ENCODE results near the gene POLN. TPM values are rescaled to one million over a fixed set of nuclear protein-coding genes. Genes with fewer than 3 reads are reported as not detected.
"Not testable (repeated sequence)": the region's sequence is repeated elsewhere in the genome, so short reads cannot be mapped to it uniquely, and the experiment has no call there.

POLN gene
- total RNA-seq, 1 donor from 2014 or later, result 3.4 TPM

DNA sequence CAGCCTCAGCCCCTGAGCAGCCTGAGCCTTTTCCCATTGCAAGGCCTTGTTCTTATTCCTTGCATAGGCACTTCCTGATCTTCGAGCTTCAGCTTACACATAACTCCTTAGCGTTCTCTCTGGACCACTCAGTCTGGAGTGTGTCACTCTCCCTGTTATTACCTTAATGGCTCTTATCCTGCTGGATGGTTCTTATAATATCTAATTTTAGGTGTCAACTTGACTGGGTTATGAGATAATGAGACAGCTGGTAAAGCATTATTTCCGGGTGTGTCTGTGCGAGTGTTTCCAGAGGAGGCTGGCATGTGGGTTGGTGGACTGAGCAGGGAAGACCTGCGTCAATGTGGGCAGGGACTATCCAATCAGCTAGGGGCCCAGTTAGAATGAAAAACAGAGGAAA, 75.7 kb downstream of the POLN start:
- no peak for DNase-seq (ENCODE audit: low read depth in 2 of 2)

DNA sequence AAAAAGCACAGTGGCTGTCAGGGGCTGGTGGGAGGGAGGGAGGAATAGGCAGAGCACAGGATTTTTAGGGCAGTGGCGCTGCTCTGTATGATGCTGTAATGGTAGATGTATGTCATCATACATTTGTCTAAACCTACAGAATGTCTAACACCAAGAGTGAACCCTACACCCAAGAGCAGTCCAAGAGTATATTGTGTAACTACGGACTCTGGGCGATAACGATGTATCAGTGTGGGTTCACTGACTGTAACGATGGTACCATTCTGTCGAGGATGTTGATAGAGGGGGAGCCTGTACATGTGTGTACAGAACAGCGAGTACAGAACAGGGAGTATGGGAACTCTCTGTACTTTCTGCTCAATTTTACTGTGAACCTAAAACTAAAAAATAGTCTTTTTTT, 76.5 kb downstream of the POLN start:
- DNase-seq (ENCODE audit: low read depth in 2 of 2), result no peak

DNA sequence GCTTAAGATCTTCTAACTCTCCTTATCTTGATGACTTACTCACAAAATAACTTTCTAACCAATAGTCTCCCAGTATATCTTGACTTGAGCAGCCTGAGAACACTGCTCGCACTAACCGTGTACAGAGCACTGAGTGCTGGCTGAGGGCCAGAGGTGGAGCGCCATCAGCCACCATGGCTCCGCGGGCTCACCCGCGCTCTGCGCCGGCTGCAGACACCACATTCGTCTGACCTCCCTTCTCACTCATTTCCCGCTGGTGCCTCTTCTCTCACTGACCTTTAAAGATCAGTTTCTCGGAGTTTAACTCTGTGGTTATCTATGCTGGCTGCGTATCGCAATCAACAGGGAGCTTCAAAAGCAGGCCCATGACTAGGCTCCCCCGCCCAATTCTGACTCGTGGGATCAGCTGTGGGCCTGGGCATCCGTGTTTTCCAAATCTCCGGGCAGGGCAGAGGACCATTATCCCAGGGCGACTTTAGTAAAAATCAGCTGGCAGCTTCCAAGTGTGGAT, 78.6 kb downstream of the POLN start:
- DNase-seq (ENCODE audit: low read depth in 2 of 2), result no peak

DNA sequence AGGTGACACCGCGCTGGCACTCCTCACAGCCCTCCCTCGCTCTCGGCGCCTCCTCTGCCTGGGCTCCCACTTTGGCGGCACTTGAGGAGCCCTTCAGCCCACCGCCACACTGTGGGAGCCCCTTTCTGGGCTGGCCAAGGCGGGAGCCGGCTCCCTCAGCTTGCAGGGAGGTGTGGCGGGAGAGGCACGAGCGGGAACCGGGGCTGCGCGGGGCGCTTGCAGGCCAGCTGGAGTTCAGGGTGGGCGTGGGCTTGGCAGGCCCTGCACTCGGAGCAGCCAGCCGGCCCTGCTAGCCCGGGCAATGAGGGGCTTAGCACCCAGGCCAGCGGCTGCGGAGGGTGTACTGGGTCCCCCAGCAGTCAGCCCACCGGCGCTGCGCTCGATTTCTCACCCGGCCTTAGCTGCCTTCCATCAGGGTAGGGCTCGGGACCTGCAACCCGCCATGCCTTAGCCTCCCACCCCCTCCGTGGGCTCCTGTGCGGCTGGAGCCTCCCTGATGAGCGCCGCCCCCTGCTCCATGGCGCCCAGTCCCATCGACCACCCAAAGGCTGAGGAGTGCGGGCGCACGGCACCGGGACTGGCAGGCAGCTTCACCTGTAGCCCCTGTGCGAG, 80.7 kb downstream of the POLN start:
- DNase-seq (ENCODE audit: low read depth in 2 of 2), result not testable (repeated sequence)

DNA sequence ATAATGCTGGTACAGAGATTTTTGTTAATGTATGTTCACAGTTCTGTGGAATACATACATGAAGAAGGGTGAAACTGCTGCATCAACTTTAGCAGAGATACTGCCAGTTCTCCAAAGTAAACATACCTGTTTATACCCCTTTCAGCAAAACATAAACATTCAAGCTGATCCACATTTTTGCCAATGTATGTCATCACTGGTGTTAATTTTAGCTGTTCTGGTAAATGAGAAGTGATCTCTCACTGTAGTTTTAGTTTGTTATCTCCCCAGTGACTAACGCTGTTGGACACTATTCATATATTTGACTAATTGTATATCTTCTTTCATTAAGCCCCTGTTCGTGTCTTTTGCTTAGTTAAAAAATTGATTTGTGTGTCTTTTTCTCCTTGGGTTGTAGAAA, 82.0 kb downstream of the POLN start:
- DNase-seq (ENCODE audit: low read depth in 2 of 2), result no peak

DNA sequence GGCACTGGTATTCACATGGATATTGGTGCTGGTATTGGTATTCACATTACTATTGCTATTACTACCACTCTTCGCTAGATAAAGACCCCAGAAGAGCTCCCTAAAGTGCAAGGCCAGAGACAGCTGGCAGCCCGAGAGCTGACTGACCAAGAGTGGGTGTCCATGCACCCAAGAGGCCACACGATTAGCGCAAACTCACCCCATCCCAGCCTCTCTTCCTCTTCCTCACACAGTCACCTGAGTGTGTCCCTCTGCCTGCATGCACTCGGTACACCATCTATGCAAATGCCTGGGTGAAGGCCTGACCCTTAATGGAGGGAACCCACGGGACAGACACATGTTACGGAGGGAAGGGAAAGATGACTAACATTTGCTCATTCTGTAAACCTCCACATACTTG, 86.7 kb downstream of the POLN start:
- no peak for DNase-seq (ENCODE audit: low read depth in 2 of 2)

DNA sequence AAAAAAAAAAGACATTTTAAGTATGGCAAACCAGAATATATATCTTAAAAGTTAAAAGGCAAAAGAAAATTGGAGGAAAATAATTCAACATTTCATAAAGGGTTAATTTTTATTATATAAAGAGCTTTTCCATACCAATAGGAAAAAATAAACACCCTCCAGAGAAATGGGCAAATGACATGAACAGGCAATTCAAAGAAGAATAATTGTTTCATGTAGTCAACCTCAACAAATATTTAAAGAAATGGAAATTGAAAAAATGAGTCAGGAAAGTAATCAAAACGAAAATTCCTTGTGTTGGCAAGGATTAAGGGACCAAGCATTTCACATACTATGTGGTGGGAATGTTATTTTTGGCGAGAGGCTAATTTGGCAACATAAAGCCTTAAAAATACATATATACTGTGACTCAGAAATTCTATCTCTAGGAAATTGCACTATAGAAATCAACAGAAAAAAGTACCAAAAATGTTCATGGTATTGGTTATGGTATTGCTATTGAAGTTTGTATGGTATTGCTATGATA, 87.6 kb downstream of the POLN start:
- DNase-seq (ENCODE audit: low read depth in 2 of 2), result no peak

DNA sequence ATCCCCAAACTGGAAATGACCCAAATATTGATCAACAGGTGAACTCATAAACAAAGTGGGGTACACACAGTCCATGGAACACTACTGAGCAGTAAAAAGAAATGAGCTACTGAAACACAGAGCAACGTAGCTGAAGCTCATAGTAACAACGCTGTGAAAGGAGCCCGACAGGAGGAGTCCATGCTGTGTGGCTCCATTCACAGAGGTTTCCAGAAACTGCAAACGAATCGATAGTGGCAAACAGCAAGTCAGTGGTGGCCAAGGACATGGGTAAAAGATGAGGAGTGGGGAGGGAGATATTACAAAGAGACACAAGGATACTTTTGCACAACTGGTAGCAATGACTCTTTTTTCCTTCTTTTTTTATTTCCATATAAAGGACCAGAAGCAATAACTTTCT, 90.4 kb downstream of the POLN start:
- DNase-seq (ENCODE audit: low read depth in 2 of 2), result no peak

DNA sequence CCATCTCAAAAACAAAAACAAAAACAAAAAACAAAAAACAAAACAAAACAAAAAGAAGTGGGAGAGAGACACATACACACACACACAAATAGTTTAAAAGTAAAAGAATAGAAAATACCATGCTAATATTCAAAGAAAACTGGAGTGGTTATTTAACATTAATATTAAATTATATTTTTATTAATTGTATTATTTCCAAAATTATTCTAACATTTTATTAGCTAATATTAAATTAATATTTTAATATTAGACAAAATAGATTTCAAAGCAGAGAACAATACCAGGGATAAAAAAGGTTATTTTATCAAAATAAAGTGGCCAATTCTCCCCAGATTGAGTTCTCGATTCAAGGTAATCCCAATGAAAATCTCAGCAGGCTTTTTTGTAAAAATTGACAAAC, 91.8 kb downstream of the POLN start:
- DNase-seq (ENCODE audit: low read depth in 2 of 2), result no peak

DNA sequence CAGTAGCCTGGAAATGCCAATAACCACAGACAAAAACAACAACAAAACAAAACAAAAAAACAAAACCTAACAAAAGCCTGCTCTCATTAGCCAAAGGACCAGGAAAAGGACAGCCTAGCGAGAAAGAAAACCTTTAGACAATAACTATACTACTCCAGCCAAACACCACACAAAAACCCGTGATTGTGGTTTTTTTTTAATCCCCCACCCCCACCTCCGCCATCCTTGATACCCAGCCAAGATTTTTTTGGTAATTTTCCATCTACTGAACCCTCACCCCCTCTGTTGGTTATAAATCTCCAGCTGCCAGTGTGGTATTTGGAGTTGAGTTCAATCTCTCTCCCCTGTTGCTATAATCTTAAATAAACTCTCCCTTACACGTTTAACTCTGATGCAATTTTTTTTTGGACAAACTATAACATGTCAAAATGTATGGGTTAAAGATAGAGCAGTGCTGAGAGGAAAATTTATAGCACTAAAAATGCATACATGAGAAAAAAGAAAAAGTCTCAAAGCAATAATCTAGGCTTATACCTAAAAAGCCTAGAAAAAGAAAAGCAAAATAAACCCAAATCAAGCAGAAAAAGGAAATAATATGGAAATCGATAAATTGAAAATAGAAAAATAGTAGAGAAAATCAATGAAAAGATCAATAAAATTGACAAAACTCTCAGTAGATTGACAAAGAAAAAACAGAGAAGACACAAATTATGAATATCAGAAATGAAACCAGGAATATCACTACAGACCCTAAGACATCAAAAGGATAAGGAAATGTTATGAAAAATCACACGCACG, 99.1 kb downstream of the POLN start:
- peak in 1 of 2 donors; percentile 78 for DNase-seq (ENCODE audit: low read depth in 2 of 2)

DNA sequence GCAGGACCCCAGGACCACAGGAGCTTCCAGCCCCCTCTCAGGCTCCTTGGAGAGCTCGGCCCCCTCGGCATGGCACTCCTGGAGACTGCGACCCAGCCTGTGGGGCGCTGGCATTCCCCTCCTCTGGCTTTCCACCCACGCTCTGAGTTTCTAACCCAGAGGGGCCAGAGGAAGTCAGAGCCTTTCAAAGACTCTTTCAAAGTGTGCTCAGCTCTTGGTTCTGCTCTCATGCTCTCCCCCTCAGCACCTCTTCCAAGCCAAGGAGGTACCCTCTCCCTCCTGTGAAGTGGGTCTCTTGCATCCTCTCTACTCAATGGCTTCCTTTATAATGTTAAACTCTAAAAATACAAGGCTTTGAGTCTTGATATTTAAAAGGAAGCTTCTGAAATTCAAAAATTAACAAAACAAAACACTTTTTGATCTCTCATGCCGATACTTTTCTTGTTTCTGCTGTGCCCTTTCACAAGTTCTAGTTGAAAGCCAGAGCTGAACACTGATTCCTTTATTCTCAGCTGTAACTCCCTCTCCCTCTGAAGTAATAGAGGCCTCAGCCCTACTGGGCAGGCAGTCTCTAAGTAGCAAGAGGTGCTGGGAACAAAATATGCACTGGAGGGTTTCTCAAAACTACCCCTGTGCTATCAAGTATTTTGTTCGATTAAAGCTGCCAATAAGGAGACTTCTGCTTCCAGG, 100.0 kb downstream of the POLN start:
- no peak for DNase-seq (ENCODE audit: low read depth in 2 of 2)

DNA sequence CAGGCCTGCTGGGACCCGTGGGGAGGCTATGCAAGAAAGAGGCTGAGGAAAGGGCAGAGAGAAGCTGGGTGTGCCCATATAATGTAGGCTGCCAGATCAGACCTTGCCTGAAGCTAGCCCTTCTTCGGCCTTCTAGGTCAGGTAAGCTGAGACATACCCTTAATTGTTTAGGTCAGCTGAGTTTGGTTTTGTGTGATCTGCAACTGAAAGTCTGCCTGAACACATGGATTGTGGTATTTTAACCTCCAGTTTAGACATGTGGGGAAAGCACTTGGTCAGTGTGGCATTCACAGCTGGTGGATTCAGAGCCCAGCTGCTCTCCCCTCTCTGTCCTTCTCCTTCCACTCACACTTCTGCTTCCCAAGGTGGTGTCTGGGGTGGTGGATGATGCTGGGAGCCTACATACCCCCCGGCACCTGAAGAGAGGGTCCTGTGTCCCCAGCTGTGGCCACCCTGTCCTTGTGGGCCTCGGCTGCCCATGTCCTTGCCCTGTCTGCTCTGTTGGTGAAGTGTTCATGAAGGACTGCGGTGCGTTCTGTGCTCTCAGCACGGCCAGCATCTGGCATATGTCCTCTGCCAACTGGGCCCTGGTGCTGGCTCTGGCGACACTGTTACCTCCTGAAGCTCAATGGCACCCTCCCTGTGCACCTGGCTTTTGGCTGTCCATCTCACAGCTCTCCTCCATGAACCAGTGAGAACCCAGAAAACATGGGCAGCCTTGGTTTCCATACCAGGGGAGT, 100.7 kb downstream of the POLN start:
- no peak for DNase-seq (ENCODE audit: low read depth in 2 of 2)

DNA sequence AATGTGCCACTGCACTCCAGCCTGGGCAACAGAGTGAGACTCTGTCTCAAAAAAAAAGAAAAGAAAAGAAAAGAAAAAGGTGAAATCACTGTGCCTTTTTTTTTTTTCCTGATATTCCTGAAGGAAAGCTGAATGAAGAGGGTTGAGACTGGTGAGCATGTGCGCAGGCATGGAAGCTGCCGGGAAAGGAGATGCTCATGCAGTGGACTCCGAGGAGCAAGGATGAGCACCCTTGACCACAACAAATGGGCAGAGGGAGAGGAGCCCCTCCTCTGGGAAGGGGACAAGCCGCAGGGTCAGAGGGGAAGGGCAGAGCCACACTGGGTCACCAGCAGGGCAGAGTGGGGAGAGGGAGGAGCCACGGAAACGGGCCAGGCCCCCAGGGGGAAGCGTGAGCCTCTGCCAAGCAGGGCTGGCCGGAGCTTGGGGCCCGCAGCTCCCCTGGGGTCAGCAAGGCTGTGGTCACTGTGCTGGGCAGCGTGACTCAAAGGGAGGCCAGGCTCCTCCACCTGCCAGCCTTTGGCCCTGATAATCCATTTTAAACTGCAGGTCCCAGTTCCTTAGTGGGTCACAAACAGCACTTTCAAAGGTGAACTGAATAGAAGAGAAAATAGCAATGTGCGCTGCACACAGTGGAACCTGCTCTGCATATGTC, 102.9 kb downstream of the POLN start:
- DNase-seq (ENCODE audit: low read depth in 2 of 2), result no peak

DNA sequence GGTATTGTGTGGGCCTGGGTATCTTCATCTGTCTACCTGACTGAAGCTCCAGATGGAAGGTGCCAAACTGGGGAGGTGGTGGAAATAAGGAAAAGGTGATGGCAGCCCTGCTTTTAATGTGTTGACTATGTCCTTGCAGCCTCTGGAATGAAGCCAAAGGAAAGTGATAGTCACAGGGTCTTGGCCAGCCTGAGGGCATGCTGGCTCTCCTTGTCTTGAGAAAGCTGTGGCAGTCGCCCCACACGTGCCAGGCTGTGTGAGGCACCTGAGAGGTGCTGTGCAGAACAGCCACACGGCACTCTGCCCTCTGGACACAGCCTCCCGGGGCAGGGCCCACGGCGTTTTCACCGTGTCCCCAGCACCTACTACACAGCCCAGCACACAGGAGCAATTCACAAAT, 105.2 kb downstream of the POLN start:
- no peak for DNase-seq (ENCODE audit: low read depth in 2 of 2)

DNA sequence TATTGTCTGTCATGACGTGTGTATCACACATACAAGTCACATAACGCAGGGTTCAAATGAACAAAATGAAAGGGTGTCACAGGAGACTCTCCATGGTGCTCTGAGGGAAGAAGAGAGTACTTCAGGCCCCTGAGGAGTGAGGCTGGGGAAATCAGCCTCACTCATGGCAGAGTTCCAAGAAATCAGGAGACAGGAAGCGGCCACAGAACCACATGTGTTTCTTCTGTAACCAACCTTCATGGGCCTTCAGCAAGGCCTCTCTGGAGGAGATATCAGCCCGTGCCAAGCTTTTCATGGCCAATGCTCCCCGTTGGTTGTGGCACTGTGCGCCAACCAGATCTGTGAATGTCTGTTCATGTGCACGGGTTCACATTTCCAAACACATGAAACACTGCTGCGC, 106.8 kb downstream of the POLN start:
- peak; percentile 23 to 63 for DNase-seq (ENCODE audit: low read depth in 2 of 2)

DNA sequence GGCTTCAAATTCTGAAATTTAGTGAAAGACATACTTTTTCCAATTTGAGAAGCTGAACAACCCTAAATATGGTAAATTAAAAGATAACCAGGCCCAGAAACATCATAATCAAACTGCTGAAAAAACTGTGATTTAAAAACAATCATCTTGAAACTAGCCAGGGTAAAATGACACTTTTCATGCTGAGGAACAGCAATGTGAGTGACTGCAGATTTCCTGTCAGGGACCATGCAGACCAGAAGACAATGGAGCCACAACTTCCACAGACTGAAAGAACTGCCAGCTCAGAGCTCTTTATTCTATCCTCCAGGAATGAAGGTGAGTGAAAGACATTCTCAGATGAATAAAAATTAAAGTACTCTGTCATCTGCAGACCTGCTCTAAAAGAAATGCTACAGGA, 109.5 kb downstream of the POLN start:
- DNase-seq (ENCODE audit: low read depth in 2 of 2), result no peak

DNA sequence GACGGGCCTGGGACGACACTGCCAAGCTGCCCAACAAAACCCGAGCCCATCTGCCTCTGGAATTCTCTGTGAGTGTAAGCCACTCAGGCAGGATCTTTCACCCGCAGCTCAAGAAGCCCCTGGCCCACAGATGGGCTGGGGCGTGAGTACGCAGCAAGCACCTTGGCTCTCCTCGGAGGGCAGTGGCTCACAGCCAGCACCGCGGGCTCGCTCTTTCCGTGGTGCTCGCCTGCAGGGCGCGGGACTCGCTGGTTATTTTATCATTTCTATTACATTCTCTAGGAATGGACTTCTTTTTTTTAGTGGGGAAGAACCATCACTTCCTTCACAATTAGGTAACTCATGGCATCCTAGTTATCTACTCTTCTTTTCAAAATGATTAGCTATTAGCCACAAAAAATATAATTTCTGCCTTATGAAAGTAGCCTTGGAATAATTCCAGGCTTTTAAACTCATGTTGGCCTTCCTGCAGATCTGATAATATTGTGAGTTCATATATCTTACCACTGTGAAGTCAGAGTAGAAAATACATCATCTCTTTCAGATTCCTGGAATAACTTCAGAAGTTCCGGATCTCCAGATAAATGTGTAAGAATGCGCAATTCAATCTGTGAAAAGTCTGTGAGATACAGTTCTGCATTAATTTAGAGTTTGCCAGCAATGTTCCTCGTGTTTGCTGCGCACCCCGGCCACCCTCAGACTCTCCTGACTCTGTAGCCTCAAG, 114.2 kb downstream of the POLN start:
- DNase-seq (ENCODE audit: low read depth in 2 of 2), result no peak

DNA sequence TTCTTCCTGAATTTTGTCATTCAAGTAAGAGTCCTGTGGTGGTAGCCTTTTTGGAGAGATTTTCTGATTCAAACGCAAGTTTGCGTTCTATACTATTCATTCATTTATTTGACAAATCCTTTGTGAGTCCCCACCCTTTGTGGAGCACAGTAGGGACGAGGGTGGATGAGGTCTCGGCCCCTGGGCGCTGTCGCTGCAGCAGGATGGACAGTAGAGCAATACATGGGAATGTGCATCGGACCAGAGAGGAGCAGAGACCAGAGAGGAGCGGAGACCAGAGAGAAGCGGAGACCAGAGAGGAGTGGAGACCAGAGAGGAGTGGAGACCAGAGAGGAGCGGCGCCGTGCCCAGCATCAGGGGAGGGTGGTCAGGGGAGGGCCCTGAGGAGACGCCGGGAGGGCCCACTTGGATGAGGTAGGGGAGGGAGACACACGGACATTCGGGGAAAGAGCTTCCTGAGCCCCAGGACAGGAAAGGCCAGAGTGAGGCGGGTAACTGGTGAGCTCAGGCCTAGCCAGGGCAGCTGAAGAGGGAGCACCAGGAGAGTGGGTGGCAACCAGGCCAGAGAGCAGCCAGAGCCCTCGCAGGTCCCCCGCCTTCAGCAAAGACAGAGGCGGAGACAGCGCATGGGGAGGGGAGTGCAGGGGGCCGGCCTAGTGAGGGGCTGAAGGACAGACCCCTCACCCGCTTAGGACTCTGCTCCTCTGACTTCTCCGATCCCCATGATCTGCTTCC, 115.4 kb downstream of the POLN start:
- no peak for DNase-seq (ENCODE audit: low read depth in 2 of 2)

DNA sequence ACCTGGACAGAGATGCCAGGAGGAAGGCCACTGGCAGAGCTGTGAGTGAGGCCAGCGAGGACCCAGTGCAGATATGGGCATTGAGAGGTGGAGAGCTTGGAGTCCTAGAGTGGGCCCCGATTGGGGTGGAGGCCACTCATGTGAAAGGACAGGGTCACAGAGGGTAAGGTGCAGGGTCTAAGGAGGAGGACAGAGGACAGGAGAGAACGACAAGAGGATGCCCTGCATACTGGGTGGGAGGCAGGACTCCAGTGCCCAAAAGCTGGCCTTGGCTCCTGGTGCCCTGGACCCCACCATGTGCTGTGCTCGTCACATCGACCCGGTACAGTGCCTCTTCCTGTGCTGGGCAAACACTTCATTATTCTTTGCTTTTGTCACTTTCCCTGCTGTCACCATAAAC, 116.1 kb downstream of the POLN start:
- no peak for DNase-seq (ENCODE audit: low read depth in 2 of 2)

DNA sequence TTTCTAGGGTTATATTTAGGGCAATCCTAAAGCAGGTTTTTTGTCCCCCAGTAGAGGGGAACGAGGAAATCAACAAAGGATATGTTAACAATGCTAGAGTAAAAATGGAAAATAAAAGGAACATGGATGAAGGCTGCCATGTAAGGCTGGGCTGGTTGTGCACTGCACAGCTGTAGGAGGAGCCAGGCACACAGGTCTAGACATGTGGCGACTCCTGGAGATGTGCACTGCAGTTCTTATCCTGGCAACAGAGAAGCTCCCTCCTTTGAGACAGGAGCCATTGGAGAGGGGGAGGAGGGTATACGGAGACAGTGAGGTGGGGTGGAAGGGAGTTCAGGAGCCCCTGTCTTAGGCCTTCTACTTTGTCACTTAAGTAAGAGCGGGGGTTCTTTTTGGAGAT, 116.9 kb downstream of the POLN start:
- DNase-seq (ENCODE audit: low read depth in 2 of 2), result no peak
